HG02588 (cell line): ENCODE measurements around the gene AK4.
A peak's percentile ranks its signal among the peaks of the same experiment; 100 is the strongest.
"Not testable (repeated sequence)": the region's sequence is repeated elsewhere in the genome, so short reads cannot be mapped to it uniquely, and the experiment has no call there.

Experiments
- ATAC-seq: cut with Tn5 transposase; IDR thresholded peaks from one replicate; pipeline ENCODE4 v1.9.1; 2021; ENCODE audit warnings: mild to moderate bottlenecking, moderate library complexity; ENCODE audit not compliant: unreplicated experiment

The AK4 gene

DNA sequence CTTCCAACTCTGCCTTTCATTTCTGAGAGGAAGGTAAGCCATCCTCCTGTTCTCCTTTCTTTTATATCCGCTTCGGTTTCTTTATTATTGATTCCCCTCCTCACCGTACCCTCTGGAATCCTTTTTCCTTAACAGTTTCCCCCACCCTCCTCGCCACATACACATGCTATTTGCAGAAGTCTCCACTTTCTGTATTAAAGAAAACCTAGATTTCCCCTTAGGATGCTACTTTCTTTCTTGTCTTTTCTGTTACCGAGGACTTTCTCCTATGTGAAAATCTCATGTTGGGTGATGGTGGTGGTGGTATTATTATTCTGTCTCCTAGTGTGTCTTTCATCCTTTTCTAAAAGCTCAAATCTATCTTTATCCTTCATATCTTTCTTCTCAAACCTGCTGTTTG lies 62.3 kb downstream of the AK4 start:
- no peak for ATAC-seq

DNA sequence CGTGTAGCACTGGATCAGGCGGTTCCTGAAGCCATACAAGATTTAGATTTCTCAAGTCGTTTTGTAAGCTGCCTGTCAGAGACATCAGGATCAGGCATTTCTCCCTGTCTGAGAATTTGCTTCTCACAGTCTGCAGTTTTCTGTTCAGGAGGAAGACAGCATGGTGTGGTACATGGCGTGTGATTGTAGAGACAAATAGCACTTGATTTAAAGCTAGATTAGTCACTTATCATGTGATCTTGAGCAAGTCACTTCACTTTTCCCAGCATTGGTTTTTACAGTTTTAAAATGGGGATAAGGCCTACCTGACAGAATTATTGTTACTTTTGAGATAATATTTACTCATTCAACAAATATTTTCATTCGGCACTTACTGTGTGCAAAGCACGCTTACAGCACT lies 63.3 kb downstream of the AK4 start:
- no peak for ATAC-seq

DNA sequence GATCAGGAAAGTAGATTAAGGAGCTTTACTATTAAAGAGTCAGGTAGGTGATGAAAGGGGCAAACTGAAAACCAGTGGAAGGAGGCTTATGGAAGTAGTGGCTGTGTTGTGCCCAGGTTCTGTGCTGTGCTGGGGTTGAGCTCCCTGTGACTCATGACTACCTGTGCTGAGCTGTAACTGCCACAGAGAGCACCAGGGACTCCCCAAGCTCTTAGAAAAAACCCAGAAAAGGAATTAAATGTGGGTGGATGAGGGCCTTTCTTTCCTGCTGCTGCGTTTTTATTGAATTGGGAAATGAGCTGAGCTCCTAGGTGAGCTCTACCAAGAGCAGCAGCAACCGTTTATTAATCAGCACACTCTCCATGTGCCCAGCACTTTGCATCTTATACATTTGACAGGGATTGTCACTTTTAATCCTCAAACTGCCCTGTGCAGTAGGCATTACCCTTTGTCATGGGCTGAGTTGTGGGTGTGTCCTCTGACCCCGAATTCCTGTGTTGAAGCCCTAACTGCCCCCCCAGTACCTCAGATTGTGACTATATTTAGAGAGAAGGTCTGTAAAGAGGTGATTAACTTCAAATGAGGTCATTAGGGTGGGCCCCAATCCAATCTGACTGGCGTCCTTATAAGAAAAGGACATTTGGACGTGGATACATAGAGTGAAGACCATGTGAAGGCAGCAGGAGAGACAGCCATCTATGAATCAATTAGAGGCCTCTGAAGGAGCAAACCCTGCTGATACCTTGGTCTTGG lies 65.4 kb downstream of the AK4 start:
- ATAC-seq, result peak; percentile 32

DNA sequence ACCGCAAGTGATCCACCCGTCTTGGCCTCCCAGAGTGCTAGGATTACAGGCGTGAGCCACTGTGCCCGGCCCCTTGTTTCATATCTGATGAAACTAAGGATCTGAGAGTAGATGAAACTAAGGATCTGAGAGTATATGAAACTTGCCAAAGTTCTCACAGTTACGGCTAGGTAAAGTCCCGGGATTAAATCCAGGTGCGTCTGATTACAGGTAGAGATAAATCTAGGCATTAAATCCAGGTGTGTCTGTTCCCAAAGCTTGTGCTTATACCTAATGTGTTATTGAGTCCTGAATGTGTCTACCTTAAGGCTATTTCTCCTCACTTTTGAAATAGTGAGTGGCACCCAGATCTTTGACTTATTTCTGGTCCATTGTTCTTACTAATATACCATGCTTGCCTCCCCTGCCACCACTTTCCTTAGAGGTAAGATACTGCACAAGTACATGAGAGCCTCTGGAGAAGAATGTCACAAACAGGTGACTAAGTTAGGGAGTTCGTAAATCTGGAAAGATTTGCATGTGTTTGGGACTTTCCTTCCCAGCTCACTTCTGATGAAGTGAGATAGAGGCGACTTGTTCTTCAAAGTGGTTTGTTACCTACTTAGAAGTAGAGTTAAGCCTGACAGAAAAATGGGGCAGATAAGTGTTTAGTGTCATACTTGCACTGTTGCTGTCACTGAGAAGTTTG lies 66.5 kb downstream of the AK4 start:
- peak; percentile 31 for ATAC-seq

DNA sequence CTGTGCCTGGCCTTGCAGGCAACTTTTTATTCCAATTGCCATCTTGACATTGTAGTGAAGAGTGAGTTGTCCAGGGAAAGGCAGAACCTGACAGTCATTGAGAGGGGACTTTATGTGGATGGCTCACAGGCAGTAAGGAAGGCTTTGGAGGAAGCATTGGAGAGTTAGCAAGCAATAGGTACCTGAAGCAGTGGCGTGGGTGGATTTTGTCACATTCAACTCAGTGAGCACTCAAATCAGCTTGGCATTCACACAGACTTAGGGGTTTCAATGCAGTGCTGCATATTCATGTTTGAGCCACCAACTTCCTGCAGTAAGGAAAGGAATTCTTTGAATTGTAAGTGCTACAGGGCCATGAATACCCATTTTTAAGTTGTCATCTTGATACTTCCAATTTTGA lies 69.0 kb downstream of the AK4 start:
- ATAC-seq, result no peak

DNA sequence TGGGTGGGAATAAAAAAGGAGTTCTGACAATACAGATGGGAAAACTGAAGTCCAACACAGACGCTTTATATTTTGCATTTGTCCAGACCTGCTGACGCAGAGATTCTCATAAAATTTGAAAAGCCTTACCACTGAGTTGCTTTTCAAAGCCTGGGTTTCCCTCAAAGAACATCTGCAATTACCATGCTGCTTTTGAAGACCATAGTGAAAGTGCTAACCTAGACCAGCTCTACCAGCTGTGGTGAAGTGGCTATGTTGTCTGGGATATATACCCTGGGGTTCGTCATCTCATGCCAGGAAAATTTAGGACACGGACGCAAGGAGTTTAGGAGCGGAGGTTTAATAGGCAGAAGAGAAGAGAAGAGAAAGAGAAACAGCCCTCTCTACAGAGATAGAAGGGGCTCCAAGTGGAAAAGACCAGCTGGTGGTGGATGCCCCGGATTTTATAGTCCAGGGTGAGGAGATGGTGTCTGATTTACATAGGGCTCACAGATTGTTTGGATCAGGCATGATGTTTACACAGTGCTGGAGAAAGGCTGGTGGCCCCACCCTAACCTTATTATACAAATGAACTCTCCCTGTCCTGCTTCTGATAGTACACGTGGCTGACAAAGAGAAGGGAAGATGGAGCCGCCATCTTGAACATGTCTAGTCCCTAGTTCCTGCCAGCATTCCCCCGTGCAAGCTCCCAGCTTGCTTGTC lies 73.8 kb downstream of the AK4 start:
- no peak for ATAC-seq

DNA sequence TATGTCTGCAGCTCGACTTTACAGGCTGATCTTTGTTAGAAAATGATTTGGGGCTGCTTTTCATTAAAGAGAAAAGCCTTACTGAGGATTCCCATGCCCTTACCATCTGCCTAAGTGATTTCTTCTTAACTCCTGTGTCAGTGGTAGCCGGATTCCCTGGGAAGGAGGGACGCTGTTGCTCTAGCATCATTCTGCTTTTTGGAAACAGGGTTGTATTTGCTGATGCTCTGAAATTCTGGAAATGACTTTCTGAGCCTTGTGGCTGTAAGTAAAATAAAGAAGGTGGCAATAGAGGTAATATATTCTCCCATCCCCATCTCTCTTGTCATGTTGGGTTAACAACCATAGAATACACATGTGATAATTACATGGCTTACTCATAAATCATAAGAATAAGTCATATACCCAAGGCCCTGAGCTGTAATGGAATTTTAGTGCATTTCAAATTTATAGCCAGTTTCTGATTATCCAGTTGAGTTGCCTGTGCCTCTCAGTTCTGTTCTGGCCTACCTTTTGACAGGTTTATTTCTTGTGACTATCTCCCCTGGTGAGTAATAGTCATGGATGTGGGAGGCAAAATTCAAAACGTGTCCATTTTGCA lies 74.4 kb downstream of the AK4 start:
- no peak for ATAC-seq

DNA sequence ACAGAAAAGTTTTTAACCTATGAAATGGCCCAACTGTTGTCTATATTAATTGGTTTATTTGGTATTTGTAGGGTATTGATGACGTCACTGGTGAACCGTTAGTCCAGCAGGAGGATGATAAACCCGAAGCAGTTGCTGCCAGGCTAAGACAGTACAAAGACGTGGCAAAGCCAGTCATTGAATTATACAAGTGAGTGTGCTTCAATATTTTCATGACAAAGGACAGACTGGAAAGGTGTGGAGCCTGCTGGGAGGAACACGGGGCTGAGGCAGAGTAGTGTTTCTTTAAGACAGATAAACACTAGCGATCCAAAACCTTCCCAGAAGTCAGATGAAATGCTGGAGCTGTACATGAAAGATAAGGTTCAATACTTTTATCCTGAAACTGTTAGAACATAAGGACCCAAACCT lies 76.7 kb downstream of the AK4 start:
- no peak for ATAC-seq

DNA sequence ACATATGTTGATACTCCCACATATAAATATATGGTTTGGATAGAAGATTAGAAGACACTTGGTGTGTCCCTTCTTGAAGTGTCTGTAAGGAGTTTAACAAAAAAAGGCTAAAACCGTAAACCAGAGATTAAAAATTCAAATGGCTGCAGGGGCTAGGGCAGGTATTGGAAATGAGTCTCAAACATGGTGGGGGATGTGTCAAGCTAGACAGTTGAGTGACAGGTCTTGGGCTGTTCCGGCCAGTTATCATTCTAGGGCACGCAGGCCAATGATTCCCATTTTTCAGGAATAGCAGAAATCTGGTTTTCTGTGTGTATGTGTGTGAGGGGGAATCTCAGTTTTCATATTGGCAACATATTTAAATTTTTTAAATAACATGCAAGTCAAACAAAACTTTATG lies 77.2 kb downstream of the AK4 start:
- no peak for ATAC-seq

DNA sequence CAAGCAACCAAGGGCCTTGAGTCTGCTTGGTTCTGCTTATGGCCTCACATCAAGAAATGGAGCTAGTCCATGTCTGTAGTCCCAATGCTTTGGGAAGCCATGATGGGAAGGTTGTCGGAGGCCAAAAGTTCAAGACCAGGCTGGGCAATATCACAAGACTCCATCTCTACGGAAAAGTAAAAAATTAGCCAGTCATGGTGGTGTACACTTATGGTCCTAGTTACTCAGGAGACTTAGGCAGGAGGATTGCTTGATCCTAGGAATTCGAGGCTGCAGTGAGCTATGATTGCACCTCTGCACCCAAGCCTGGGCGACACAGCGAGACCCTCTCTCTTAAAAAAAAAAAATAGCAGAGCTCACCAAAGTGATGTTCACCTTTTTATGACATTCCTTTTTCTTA lies 81.2 kb downstream of the AK4 start:
- ATAC-seq, result no peak

DNA sequence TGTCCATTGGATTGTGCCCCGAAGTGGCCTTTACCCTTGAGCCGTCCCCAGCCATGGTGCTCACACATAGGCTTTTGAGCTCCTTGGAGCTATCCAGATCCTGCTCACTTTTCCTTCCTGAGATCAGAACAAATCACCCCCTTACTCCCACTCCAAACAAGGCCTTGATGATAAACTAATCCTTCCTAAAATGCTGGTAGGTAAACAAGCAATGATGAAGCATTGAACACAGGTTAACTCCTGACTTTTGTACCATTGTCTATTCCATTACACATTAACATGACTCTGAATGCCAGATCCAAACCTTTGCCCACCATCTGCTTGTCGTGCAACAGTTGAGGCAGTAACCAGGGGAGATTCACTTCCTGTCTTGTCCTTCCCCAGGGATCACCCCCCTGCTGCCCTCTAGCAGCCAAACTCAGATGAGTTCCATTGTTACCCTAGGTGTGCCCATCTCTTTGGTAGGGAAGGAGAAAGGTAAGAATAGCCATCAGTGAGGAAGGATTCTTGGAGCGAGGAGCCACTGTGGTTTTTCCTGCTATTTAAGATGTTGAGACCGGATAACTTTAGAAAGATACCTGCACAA lies 81.8 kb downstream of the AK4 start:
- no peak for ATAC-seq

DNA sequence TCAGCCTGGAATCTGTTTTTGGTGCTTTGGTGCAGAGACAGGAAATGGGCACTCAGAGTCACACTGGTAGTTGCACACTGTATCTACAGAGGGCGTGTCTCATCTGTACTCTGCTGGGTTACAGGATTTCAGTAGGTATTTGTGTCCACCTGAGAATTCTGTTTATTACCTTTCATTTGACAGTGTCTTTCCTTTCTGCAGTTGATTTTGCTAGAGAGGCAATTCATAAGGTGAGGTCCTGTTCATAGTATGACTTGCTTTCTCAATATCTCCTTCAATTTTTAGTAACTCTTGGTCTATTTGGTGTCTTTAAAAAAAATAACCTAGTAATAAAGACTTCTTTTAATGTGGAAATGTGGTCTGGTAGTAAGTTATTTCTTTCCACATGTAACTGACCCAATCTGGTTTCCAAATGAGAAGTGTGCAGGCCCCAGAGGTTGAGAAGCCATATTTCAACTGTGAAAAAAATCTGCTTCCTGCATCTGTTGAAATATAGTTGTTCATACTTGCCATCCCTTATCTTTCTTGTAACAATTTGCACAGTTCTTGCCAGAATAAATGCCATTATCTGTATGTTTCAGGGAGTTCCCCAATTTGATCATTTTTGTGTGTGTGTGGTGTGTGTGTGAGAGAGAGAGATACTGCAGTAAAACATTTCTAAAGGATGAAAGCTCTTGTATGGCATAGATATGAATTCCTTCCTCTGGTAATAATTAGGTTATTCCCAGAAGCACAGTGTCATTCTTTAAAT lies 82.9 kb downstream of the AK4 start:
- peak; percentile 69 for ATAC-seq

DNA sequence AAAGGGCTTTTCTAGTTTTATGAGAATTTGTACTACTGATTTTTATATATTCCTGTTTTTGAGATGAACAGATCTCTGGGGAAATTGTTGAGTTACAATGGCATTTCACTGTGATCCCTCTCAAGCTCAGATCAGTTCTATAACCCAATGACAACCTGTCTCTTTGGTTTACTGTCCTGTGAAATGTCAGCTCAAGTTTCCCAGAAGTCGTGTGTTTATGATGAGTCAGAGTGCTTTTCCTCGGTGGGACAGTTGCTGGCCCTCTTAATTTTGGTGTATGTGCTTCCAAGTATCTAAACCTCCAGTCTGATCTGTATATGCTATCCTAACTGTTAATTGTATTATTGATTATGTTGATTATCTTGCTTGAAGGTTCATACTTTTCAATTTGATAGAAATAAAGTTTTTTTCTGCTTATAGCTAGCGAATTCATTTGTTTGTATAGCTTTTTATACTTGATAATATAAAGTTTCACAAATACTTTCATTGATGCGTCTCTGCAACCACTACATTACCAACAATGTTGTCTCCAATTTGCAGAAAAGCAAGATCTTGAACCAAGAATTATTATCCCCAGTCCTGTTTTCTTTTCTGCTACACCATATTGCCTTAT lies 83.8 kb downstream of the AK4 start:
- ATAC-seq, result no peak

DNA sequence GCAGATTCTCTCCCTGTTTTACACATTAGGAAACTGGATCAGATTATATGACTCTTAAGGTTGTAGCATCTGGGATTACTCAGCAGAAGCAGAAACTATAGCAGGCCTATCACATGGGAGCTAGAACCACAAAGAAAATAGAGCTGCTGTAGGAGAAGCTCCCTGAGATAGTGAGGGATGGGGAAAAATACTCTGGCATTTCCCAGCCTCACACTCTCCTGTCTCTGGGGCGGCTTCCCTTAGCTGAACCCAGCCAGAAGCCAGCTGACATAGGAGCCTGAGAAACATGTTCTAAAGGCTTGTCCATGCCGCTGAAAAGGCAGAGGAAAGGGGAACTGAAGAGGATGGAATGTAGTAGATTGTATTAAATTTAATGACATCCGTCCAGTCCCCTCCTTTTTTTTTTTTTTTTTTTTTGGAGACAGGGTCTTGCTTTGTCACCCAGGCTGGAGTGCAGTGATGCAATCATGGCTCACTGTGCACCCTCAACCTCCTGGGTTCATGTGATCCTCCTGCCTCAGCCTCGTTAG lies 84.5 kb downstream of the AK4 start:
- no peak for ATAC-seq

DNA sequence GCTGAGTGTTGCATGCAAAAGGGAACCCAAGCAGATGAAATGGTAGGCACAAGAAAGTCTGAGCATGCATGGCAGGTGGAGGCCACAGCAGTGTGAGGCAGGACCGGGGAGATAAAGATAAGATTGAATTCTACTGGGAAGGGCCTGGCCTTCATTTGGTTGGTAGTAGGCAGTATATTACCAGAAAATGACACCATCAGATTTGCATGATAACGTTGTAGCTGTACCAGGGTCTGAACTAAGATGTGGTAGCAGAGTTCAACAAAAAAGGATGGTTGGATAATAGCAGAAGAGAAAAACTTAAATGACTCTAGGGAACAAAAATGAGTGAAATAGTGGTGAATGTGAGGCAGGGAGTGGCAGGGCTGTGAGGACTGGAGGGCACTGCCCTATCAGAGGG lies 85.8 kb downstream of the AK4 start:
- no peak for ATAC-seq

DNA sequence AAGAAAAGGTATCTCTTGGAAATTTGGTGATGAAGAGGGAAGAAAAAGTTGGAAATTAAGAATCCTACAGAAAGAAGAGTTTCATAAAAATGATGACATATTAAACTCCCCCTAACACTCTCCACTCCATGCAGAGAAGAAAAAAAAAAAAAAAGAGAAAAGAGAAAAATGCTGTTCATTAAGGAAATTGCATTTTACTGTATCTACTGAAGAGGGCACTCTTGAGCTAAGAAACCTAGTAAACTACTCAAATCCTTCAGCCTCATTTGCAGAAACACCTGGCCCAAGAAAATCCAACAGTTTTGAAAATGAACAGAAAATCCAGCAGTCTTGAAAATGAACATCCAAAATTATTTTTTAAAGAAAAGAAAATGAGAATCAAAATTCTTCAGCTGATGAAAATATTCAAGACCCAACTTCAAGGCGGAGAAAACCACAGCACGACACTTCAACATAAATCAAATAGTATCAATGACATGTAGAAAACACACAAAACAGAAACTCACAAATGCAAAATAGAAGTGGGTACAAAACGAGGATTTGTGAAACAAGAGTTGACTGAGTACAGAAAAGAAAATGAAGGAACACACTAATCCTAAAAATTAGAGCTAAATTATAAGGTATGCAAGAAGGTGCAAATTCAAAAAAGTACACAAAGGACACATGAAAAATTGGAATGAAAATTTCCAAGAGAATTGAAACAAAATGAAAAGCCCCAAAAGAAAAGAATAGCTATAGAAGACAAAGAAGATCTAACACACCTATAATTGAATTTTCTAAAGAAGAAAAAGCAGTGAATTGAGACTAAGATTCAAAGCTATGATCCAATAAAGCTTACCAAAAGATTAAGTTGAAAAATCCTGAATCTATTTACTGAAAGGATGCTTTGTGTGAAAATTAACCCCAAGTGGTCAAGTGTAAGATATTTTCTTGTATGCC lies 88.1 kb downstream of the AK4 start:
- no peak for ATAC-seq

DNA sequence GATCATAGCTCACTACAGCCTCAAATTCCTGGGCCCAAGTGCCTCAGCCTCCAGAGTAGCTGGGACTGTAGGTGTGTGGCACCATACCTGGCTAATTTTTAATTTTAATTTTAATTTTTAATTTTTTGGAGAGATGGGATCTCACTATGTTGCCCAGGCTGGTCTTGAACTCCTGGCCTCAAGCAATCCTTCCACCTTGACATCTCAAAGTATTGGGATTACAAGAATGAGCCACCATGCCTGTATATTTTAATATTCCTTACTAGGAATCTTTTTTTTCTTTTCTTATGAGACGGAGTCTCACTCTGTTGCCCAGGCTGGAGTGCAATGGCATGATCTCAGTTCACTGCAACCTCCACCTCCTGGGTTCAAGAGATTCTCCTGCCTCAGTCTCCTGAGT lies 89.1 kb downstream of the AK4 start:
- not testable (repeated sequence) for ATAC-seq

DNA sequence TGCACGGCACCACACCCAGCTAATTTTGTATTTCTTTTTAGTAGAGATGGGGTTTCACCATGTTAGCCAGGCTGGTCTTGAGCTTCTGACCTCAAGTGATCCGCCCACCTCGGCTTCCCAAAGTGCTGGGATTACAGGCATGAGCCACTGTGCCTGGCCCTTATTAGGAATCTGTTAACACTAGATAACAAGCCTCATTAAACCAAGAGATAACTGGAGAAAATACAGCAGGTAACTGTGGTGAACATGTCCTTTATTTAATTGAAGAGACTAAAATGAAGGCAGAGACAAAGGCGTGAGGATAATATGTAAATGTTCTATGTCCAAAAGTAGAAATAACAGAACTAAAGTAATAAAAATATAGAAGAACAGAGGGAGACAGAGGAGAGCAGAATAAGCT lies 89.5 kb downstream of the AK4 start:
- no peak for ATAC-seq

DNA sequence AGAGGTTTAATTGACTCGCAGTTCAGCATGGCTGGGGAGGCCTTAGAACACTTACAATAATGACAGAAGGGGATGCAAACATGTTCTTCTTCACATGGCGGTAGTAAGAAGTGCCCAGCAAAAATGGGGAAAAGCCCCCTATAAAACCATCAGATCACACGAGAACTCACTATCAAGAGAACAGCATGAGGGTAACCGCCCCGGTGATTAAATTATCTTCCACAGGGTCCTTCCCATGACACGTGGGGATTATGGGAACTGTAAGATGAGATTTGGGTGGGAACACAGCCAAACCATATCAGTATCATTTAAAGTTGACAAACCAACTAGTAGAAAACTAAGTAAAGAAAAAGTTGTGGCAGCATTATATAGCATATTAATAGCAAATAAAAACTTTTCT lies 90.0 kb downstream of the AK4 start:
- ATAC-seq, result no peak
